Calu3 (cell line): ENCODE measurements around the gene TRAK1. TPM values are rescaled to one million over a fixed set of nuclear protein-coding genes. Genes with fewer than 3 reads are reported as not detected.

Source experiments
- BruUV-seq: library from RNA; stranded (reverse); fragments of 400-500 nt; replicated peaks from 2 replicates; lab custom pipeline; 2021; lab: Mats Ljungman, UMichigan
- CTCF ChIA-PET: fragments of 300-600 bp; sonication (Branson Sonifier 250); formaldehyde crosslinking; loops from one replicate; lab custom pipeline; 2022; ENCODE audit warnings: antibody characterized with exemption; lab: Charles Lee
- DNase-seq: peaks from one replicate; pipeline ENCODE4 v3.0.0; 2022
- H3K27ac Mint-ChIP-seq: one replicate; pipeline ENCODE4 v1.8.0; 2022; ENCODE audit warnings: mixed read lengths; ENCODE audit not compliant: unreplicated experiment
- H3K27me3 Mint-ChIP-seq: one replicate; pipeline ENCODE4 v1.8.0; 2022; ENCODE audit warnings: mixed read lengths; ENCODE audit not compliant: unreplicated experiment
- H3K36me3 Mint-ChIP-seq: one replicate; pipeline ENCODE4 v1.8.0; 2022; ENCODE audit warnings: mild to moderate bottlenecking, moderate library complexity, mixed read lengths; ENCODE audit not compliant: insufficient read depth, unreplicated experiment
- H3K4me1 Mint-ChIP-seq: one replicate; pipeline ENCODE4 v1.8.0; 2022; ENCODE audit warnings: mild to moderate bottlenecking, low read depth, mixed read lengths; ENCODE audit not compliant: unreplicated experiment
- H3K4me3 Mint-ChIP-seq: one replicate; pipeline ENCODE4 v1.8.0; 2022; ENCODE audit warnings: mild to moderate bottlenecking, low read depth, moderate library complexity, mixed read lengths; ENCODE audit not compliant: unreplicated experiment
- H3K9me3 Mint-ChIP-seq: one replicate; pipeline ENCODE4 v1.8.0; 2022; ENCODE audit warnings: low read depth, mixed read lengths; ENCODE audit not compliant: unreplicated experiment
- CTCF ChIP-seq: fragments of 200-600 bp; IDR thresholded peaks from one replicate; pipeline ENCODE4 v1.8.0; 2022; ENCODE audit warnings: antibody characterized with exemption; ENCODE audit not compliant: unreplicated experiment
- intact Hi-C: fragments of 100-400 bp; cut with micrococcal nuclease; formaldehyde crosslinking; loops from one replicate; pipeline ENCODE4 v1.10.0; 2022; ENCODE audit not compliant: unreplicated experiment
- total RNA-seq: library from RNA; stranded (reverse); gene quantifications from 2 replicates; pipeline ENCODE4 v1.2.3, GENCODE V29; 2022

The TRAK1 gene
- total RNA-seq, 1 experiment from 2014 or later = 108 TPM

DNA sequence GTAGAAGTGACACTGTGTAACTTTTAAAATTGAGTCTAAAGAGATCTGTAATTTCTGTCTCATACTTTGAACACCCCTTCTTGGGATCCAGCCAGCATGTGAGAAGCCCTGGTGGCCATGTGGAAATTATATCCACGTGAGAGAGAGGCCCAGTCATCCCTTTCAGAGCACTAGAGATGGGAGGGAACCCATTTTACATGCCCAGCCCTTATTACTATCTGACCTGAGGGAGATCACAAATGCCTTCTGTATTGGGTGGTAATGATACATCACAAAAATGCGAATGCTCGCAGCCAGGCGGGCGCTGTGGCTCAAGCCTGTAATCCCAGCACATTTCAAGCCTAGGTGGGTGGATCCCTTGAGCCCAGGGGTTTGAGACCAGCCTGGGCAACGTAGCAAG, 27.3 kb upstream of the TRAK1 start:
- no TSS peak for BruUV-seq
- Mint-ChIP-seq H3K4me1 (peaks cover 22% of the 10 kb centered on the region), H3K4me3 (no peak overlapping the region), H3K27me3 (no peaks in the 10 kb centered on the region), H3K36me3 (no peaks in the 10 kb centered on the region), H3K9me3 (no peaks in the 10 kb centered on the region), H3K27ac (no peak overlapping the region)
- no peak for TF ChIP-seq CTCF
- CTCF ChIA-PET = no interaction called here
- intact Hi-C loops = no loop called here
- no peak for DNase-seq

- no TSS peak for BruUV-seq
- DNase-seq = no peak
- CTCF ChIA-PET = interaction anchor here (0.6 to 1.5 kb wide), 5 partner anchors 13 to 124 kb away, joined by 3 to 9 read pairs (median 3); no protein-coding TSS in a partner anchor
- TF ChIP-seq CTCF = no peak
- intact Hi-C loops = no loop called here
- Mint-ChIP-seq H3K4me3 (no peak overlapping the region), H3K27ac (no peak overlapping the region), H3K36me3 (no peaks in the 10 kb centered on the region), H3K27me3 (no peaks in the 10 kb centered on the region), H3K9me3 (no peaks in the 10 kb centered on the region), H3K4me1 (peaks cover 31% of the 10 kb centered on the region)
Observed at GRCh38 chr3:42066516-42067181, 24.5 kb upstream of the TRAK1 start.

DNA sequence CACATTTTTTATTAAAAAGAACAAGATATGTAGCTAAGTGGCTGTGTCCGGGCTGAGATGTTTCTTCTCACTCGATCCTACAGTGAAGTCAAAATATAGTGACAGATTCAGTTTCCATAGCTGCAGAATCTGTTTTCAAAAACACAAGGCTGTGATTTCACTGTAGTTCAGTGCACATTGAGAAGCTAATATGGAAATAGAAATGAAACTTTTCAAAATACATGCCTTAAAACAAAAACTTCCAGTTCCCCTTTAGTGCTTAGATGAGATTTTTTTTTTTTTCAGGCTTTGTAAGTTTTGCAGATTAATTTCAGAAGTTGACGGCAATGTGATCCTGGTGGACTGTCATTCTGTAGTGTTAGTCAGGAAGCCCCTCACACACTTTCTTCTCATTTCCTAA, 23.8 kb upstream of the TRAK1 start:
- CTCF ChIA-PET = interaction anchor here (0.6 to 1.5 kb wide), 5 partner anchors 13 to 124 kb away, joined by 3 to 9 read pairs (median 3); no protein-coding TSS in a partner anchor
- Mint-ChIP-seq H3K27ac (no peak overlapping the region), H3K36me3 (no peaks in the 10 kb centered on the region), H3K4me1 (peaks cover 24% of the 10 kb centered on the region), H3K9me3 (no peaks in the 10 kb centered on the region), H3K27me3 (no peaks in the 10 kb centered on the region), H3K4me3 (no peak overlapping the region)
- TF ChIP-seq CTCF = no peak
- BruUV-seq = no TSS peak
- no peak for DNase-seq
- intact Hi-C loops = no loop called here

GRCh38 chr3:42068303-42069088, 22.7 kb upstream of the TRAK1 start:
- no peak for DNase-seq
- H3K9me3 Mint-ChIP-seq = no peaks in the 10 kb centered on the region
- TF ChIP-seq CTCF = no peak
- H3K27ac Mint-ChIP-seq = no peak overlapping the region
- H3K27me3 Mint-ChIP-seq = no peaks in the 10 kb centered on the region
- H3K36me3 Mint-ChIP-seq = no peaks in the 10 kb centered on the region
- no peak overlapping the region for H3K4me3 Mint-ChIP-seq
- peaks cover 22% of the 10 kb centered on the region for H3K4me1 Mint-ChIP-seq
- CTCF ChIA-PET = interaction anchor here (0.6 kb wide), 1 partner anchor 197 kb away, joined by 5 read pairs; no protein-coding TSS in a partner anchor
- no TSS peak for BruUV-seq
- intact Hi-C loops = no loop called here
